GM19452 (cell line): Measurements from ENCODE around the gene MYO1D.
"Not testable (repeated sequence)": the region's sequence is repeated elsewhere in the genome, so short reads cannot be mapped to it uniquely, and the experiment has no call there.

ENCODE experiments used
- ATAC-seq: cut with Tn5 transposase; IDR thresholded peaks from one replicate; pipeline ENCODE4 v1.9.1; 2021; ENCODE audit not compliant: unreplicated experiment

The MYO1D gene

DNA sequence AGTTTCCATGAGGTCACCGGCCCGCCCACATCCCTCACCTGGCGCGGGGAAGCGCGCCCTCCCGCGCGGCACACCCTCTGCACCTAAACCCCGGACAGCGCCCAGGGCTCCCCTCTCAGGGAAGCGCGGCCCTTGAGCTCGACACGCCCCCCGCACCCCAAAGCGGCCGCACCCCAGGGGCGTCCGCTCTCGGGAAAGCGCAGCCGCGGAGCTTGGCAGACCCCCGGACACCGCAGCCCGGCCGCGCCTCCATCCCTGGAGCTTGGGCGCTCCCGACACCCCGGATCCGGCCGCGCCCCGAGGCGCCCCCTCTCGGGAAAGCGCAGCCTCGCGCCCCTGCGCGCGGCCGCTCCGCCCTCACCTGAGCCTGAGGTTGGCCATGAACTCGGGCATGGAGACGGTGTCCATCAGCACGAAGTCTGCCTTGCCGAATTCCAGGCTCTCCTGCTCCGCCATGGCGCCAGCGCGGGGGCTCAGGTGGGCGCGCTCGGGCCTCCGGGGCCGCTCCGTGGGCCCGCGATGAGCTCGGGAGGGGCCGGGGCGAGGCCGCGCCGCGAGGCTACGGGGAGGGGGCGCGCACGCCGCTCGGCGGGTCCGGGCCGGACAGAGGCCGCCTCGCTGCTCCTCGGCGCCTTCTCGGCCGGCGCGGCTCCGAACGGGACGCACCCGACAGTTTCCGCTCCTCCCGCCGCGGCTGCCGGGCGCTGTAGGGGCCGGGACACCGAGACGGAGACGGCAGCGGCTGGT is at the start of gene MYO1D:
Gene MYO1D, minus strand, starts transcription at position 708 of the 747 bp plus-strand sequence. Its CDS starts 252 bp downstream, at position 456.
- peak; percentile 52 for ATAC-seq

DNA sequence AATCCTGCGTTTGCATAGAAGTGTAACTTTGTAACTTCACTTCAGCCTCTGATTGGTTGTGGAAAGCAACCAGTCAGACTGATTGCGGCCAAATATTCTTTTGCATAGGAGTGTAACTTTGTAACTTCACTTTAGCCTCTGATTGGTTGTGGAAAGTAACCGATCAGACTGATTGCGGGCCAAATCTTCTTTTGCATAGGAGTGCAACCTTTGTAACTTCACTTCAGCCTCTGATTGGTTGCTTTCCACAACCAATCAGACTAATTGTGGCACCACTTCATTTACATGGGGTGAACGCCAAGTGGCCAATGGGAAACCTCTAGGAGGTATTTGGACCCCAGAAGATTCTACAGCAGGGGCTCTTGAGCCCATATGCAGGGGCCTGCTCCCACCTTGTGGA is 49.3 kb upstream of the MYO1D start:
- ATAC-seq = no peak

DNA sequence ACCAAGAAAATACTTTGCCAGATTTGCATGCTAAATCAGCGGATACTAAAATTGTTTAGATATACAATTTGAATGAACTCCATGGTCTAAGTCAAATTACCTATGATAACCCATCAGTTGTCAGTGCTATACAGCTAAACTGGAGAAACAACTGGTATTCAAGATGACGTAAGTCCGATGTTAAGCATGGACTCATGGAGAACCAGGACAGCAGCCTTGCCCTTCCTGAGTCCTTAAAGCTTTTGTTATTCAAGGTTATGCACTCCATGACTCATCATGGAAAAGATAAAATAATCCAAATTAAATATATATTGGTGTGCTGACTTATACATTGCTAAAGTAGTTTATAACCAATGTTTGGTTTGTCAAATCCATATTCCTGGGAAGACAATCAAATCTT is 47.0 kb upstream of the MYO1D start:
- ATAC-seq = not testable (repeated sequence)

DNA sequence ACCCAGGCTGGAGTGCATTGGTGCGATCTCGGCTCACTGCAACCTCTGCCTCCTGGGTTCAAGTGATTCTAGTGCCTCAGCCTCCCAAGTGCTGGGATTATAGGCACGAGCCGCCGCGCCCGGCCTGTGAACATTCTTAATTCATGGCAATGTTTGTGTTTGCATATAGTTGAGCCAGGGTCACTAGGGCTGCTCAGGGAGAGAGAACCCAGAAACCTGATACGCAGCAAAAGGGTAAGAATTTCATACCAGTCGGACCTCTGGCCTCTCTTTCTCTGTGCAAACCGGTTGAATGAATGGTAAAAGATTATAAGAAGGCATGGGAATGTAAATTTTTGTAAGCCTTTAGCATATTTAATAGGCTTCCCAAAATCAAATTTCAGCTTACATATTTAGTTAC is 44.1 kb upstream of the MYO1D start:
- no peak for ATAC-seq

DNA sequence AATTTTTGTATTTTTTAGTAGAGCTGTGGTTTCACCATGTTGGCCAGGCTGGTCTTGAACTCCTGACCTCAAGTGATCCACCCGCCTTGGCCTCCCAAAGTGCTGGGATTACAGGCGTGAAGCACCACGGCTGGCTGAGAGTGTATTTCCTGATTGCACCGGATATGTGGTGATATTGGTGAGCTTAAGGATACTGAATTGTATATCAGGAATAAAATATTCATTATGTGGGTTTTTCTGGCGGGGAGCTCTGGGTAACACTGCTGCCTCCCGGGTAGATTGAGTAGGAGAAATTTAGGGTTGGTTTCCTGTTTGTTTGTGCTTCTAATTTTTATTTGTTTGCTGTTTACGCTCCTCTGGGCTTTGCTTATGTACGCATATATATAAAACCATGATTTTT is 43.4 kb upstream of the MYO1D start:
- ATAC-seq = no peak

DNA sequence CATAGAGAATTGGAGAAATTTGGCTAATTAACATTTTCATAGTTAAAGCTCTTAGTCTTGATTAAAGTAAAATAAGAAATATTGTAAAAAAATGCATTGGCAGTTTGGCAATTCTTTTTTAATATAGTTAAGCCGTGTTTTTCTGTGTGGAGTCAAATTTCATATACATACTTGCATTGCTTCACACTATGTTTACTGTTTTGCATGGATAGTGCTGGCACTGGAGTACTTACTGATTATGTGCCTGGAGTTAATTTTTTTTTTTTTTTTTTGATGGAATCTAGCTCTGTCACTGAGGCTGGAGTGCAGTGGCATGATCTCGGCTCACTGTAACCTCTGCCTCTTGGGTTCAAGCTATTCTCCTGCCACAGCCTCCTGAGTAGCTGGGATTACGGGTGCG is 43.0 kb upstream of the MYO1D start:
- ATAC-seq = not testable (repeated sequence)

DNA sequence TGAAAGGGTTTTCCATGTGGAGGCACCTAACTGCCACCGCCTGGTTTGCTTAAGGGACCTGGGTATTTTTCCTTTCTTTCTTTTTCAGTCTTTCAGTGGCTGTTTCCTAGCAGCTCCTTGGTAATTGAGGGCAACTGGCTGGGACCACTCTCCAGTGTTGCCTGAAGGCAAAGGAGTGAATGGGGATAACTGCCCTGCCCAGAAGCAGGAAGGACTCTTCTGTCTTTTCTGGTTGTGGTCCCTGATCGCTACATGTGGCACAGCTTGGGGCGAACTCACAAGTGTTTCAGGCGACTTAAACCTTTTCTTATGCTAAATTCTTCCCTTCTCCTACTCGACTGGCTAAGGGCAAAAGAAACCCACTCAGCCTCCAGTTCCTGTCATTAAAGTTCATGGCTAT is 40.9 kb upstream of the MYO1D start:
- no peak for ATAC-seq

DNA sequence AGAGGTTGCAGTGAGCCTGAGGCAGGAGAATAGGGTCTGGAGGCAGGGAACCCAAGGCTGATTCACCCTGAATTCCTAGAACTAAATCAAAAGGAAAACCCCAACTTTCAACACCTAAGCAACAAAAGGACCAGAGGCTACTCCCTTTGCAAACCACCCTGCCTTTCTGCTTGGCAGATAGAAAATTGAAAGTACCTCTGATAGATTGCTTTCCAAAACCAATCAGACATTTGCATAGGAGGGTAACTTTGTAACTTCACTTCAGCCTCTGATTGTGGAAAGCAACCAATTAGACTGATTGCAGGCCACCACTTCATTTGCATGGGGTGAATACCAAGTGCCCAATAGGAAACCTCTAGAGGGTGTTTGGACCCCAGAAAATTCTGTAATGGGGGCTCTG is 40.2 kb upstream of the MYO1D start:
- no peak for ATAC-seq

DNA sequence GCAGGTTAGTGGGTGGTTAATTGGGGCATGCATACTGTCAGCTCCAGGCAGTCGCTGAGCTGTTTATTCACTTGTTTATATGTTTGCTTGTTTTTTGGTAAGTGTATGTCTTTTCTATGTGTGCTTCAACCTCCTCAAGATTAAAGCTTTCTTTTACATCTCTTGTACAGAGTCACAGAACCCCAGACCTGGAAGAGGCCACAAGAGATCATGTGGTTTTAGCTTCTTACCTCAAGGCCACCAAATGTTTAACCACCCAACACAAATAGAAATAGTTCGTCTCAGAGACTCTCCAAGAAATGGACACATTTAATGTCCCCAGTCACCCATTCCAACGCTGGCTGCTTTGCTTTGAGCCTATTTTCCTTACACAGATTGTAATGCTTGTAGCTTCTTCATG is 39.2 kb upstream of the MYO1D start:
- ATAC-seq = no peak

DNA sequence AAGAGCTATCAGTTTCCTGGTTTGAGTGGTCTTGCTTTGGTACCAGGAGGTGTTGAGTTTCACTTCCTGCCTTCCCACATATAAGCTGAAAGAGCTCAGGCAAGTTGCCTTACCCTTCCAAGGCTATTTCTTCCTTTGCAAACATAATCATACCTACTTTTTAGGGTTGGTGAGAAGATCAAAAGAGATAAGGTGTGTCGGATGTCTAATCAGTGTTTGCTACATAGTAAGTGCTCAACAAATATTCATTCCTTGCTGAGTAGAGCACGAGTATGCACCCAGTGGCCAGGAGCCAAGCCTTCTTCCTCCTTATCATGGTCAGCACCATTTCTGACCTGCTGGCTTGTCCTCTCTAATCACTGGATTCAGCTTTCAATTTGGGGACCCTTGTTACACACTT is 38.3 kb upstream of the MYO1D start:
- no peak for ATAC-seq

DNA sequence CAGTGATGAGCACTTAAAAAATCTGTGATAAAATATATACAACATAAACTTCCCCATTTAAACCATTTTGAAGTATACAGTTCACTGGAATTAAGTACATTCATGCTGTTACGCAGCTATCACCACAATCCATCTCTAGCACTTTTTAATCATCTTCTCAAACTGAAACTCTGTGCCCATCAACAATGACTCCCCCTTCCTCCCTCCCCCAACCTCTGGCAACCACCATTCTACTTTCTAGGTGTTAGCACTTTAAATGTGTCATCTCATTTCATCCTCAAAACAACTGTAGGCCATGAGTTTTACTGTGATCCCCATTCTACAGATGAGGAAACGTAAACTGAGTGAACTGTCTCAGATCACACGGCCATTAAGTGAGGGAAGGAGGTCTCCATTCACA is 37.3 kb upstream of the MYO1D start:
- no peak for ATAC-seq

DNA sequence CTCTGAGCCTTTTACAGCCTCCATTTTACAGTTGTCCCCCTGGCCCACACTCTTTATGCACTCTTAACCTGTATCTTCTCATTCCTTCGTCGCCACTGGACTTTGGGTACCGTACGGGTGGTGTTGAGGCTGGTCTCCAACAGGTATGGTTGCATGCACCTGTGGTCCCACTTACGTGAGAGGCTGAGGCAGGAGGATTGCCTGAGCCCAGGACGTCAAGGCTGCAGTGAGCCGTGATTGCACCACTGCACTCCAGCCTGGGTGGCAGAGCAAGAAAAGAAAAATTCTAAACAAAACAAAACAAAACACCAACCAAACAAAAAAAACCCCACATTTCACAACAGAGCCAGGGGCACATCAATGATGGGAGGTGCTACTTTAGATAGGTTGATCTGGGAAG is 36.7 kb upstream of the MYO1D start:
- ATAC-seq = no peak

DNA sequence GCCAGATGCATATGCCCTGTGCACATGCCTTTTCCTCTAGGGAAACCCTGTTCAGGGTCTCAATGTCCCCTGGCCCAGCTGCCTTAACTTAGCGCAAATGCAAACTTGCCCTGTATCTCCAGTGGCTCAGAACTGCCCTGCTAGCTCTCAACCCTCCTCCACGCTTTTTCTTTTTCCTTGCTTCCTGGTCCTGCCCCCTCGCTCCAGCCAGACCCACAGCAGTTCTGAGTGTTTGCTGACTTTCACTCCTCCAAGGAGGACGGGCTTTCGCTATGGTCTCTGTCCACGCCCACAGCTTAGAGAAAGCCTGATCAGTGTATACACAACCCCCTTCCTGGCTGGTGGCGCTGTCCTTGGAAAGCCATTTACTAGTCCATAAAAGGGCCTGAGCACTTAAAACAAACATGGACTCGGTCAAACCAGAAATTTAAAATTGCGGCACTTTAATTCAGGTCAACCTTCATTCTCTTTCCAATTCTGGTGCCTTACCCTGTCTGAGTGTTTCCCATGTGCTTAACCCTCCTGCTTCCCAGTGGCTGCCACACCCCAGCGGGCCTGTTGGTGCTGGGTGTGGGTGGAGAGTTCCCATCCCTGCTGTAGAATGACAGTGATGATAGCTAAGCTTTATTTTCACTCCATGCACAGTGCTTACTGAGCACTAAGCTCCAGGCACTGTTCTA is 35.4 kb upstream of the MYO1D start:
- ATAC-seq = no peak

DNA sequence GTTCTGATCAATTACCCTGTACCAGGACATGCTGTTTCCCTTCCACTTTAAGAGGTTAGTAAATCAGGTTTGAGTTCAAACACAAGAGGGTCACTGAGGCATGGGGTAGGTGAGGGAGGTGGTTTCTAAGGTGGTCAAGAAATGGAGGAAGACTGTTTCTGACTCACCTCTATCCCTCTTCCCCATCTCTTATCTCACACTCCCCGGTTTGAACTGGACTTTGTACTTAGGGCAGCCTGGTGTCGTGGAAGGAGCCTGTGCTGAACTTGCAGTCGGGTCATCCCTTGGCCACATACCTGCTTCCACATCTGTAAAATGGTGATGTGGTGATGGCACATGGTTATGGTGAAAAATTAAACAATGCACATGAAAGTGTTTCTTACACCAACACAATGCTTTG is 33.8 kb upstream of the MYO1D start:
- no peak for ATAC-seq

DNA sequence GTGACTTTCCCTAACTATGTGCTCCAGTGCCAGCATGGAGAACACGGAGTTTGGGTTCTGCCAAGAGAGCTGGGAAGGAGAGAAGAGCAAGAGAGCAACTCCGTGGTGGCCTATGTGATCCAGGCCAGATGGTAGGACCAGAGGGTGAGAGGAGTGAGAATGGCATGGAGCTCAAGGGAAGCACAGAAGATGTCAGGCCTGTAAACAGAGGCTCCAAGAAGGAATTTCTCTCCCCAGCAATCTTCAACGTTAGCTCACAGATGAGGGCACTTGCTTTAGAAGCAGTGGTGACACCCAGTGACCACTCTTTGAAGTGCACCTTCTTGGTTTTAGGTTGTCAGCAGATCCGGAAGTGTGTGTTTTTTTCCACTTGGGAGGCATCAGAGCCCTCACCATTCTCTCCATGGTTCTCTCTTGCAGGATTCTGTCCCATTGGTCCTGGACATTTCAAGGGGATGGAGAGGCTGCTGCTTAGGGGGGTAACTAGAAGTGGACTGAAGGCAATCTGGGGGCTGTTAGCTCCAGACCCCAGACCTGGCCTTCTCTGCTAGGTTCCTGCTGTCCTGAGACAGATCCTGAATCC is 33.0 kb upstream of the MYO1D start:
- ATAC-seq = peak; percentile 60

DNA sequence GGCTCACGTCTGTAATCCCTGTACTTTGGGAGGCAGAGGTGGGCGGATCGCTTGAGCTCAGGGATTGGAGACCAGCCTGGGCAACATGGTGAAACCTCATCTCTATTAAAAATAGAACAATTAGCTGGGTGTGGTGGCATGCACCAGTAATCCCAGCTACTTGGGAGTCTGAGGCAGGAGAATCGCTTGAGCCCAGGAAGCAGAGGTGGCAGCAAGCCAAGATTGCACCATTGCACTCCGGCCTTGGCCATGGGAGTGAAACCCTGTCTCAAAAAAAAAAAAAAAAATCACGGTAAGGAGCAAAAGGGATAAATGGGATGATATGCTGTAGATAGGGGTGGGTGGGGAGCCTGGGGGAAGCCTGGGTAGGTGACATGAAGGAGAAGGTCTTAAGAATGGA is 30.7 kb upstream of the MYO1D start:
- no peak for ATAC-seq

DNA sequence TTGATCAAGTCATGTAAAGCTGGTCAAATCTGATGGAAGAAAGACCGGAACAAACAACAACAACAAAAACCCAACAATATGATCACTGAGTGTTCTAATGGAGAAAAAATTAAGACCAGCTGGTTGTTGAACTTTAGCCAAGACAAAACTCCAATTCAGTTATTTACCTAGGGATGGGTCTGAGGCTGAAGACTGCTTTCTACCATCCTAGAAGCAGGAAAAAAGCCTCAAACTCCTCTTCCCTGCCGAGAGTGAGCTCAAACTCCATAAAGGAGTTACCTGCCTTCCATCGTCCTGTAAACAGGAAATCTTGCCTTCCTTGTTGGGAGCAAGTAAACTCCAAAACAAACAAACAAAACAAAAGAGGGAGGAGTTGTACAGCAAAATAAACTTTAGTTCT is 28.0 kb upstream of the MYO1D start:
- no peak for ATAC-seq

DNA sequence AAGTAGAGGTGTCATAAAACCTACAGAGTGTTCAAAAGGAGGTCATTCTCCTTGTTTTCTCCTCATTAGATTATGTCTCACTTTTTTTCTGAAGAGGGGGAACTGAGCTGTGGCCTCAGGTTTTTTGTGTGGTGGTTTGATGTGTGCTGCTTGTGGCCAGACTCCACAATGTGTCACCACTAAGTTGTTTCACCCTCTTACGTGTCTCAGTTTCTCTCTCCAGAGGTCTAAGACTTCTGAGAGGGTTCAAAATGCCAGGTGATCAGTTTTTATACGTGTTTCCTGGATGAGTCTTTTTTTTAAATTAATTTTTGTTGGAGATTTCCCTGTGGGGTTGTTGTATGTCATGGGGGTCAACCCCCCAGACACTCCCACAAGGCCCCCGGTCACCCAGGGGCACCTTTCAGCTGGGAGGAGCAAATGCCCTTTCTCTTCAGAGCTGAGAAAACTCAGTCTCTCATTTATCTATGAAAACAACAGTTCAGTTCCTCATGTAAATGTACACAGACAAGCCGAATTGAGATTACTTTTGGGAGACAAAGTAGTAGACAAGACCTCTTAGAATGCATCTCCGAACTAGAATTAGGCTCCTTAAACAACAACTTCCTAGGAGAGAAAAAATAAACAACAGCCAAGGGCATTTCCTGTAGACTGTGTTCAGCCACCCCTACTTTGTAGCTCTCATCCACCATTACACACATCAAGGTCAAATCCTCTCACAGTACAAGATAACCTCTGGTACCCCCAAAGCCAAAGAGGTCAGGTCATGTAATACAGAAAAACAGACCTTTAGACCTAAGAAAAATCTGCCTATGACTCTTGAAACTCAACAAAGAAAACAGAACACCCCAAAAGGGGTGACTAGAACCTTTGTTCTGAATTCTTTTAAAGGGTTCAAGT is 27.1 kb upstream of the MYO1D start:
- no peak for ATAC-seq

DNA sequence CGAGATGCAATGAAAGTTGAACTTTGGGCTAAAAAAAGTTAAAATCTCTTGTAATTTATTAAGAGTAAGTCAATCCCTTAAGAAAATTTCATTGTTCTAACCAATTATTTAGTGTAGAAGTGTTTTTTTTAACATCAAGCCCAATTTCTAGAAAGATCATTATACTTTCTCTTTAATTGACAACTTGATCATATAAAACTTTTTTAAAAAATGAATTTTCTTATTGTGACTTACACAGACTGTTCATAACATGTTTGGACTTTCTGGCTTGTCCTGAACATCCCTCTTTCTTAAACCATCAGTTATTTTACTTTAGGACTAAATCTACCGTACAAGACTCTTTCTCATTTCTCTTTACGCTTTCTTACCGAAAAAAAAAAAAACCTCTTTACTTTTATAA is 24.8 kb upstream of the MYO1D start:
- no peak for ATAC-seq

DNA sequence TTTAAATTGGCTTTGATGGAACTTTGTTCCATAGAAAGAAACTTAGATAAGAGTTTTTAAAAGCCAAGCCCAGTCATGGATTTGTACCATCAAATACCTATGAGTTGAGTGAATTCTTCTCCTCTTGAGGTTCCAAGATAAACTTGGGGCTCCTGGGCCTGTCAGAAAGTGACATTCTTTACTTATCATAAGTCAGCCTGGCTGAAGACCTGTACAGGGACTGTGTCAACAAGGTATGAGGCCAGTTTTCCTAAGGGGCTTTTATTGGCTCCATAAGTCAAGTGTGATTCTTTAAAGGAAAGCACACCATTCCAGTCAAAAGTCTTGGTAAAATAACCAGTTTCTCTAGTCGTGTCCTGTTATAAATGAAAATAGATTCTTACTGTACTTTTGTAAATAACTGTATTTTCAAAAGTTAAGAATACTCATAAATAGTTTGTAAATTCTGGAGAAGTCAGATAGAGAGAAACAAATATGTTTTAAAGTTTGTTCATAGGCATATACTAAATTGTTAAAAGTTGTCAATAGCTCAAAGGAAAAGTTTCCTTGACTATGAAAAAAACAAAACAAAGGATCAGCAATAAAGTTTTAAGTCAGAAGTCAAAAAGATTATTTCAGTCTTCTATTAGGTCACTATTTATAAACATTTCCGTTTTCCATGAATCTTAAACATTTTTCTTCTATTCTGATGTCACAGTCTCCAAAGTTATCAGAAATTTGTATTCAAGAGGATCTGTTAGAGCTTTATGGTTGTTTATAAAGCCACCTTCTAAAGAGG is 22.5 kb upstream of the MYO1D start:
- ATAC-seq = no peak
